Bronchial epithelial cell (primary cell): Measurements from ENCODE around the gene RAPGEF2. TPM values are rescaled to one million over a fixed set of nuclear protein-coding genes. Genes with fewer than 3 reads are reported as not detected.

ENCODE experiments used
- DNase-seq: peaks from one replicate; pipeline ENCODE4 v3.0.0-alpha.2; 2010; ENCODE audit warnings: low read depth
- FAIRE-seq: peaks from 2 replicates; lab custom pipeline; 2011; peaks lifted over from hg19 to GRCh38; lab: Jason Lieb, UNC
- H3K27me3 ChIP-seq: 2 replicates; pipeline ENCODE4 v1.5.1; 2011; ENCODE audit warnings: low read length; ENCODE audit not compliant: control insufficient read depth, insufficient read depth
- H3K36me3 ChIP-seq: 2 replicates; pipeline ENCODE4 v1.5.1; 2011; ENCODE audit warnings: low read length; ENCODE audit not compliant: control insufficient read depth, insufficient read depth
- H3K4me3 ChIP-seq: 2 replicates; pipeline ENCODE4 v1.5.1; 2011; ENCODE audit warnings: mild to moderate bottlenecking, low read depth, low read length, control low read depth
- CTCF ChIP-seq: IDR thresholded peaks from 2 replicates; pipeline ENCODE4 v1.5.1; 2011; ENCODE audit warnings: mild to moderate bottlenecking, moderate library complexity, low read length, control low read depth, inconsistent platforms; ENCODE audit not compliant: insufficient read depth, severe bottlenecking
- total RNA-seq: library from RNA; depleted of rRNA; stranded (reverse); fragments of >200 nt; gene quantifications from 2 replicates; pipeline ENCODE4 v1.2.1, GENCODE V29; 2014

The RAPGEF2 gene
- total RNA-seq, 1 donor from 2014 or later: 37.6 TPM

GRCh38 chr4:159220353-159220752 lies 117.5 kb downstream of the RAPGEF2 start:
- peak; percentile 62 for FAIRE-seq
- Histone ChIP-seq H3K27me3 (no peaks in the 10 kb centered on the region), H3K36me3 (no peaks in the 10 kb centered on the region), H3K4me3 (no peak overlapping the region)
- TF ChIP-seq CTCF: no peak
- DNase-seq: no peak

GRCh38 chr4:159221280-159221679 lies 118.4 kb downstream of the RAPGEF2 start:
- Histone ChIP-seq H3K4me3 (no peak overlapping the region), H3K36me3 (no peaks in the 10 kb centered on the region), H3K27me3 (no peaks in the 10 kb centered on the region)
- FAIRE-seq: no peak
- DNase-seq: no peak
- no peak for TF ChIP-seq CTCF

GRCh38 chr4:159222043-159222552 lies 119.2 kb downstream of the RAPGEF2 start:
- DNase-seq (no peak), FAIRE-seq (peak; percentile 32)
- Histone ChIP-seq H3K4me3 (no peak overlapping the region), H3K36me3 (no peaks in the 10 kb centered on the region), H3K27me3 (no peaks in the 10 kb centered on the region)
- TF ChIP-seq CTCF: no peak

- FAIRE-seq (no peak), DNase-seq (no peak)
- H3K4me3 ChIP-seq: no peak overlapping the region
- H3K36me3 ChIP-seq: no peaks in the 10 kb centered on the region
- TF ChIP-seq CTCF: no peak
- H3K27me3 ChIP-seq: no peaks in the 10 kb centered on the region
Observed at GRCh38 chr4:159224408-159224807, 121.5 kb downstream of the RAPGEF2 start.

- peak; percentile 69 for DNase-seq
- Histone ChIP-seq H3K27me3 (no peaks in the 10 kb centered on the region), H3K36me3 (no peaks in the 10 kb centered on the region), H3K4me3 (no peak overlapping the region)
- peak; percentile 18 for FAIRE-seq
- no peak for TF ChIP-seq CTCF
Observed at GRCh38 chr4:159227378-159227777, 124.5 kb downstream of the RAPGEF2 start.

GRCh38 chr4:159227984-159228383 lies 125.1 kb downstream of the RAPGEF2 start:
- Histone ChIP-seq H3K36me3 (no peaks in the 10 kb centered on the region), H3K4me3 (no peak overlapping the region), H3K27me3 (no peaks in the 10 kb centered on the region)
- DNase-seq (peak; percentile 87), FAIRE-seq (no peak)
- TF ChIP-seq CTCF: peak; percentile 35
